DOHH2 (cell line): ENCODE results near the gene FBXL20.

ENCODE experiments used
- H3F3A ChIP-seq: fragments of 200-600 bp; sonication (generic), shearing (Covaris generic); 2 replicates; pipeline ENCODE4 v1.6.0; 2016; ENCODE audit warnings: antibody characterized with exemption, mild to moderate bottlenecking; ENCODE audit not compliant: control insufficient read depth, insufficient read depth
- H3K27ac ChIP-seq: fragments of 200-600 bp; sonication (generic); 2 replicates; pipeline ENCODE4 v1.5.1; 2014; ENCODE audit warnings: low read depth, mild to moderate bottlenecking, low read length, moderate library complexity
- H3K27me3 ChIP-seq: fragments of 200-600 bp; sonication (generic); 2 replicates; pipeline ENCODE4 v1.6.1; 2014; ENCODE audit warnings: mild to moderate bottlenecking, low read length, mixed read lengths; ENCODE audit not compliant: control insufficient read depth
- H3K36me3 ChIP-seq: fragments of 200-600 bp; sonication (generic); 2 replicates; pipeline ENCODE4 v1.6.1; 2014; ENCODE audit warnings: mild to moderate bottlenecking, low read length, moderate library complexity, mixed read lengths; ENCODE audit not compliant: control insufficient read depth
- H3K4me1 ChIP-seq: fragments of 200-600 bp; sonication (generic); 2 replicates; pipeline ENCODE4 v1.6.1; 2014; ENCODE audit warnings: mild to moderate bottlenecking, low read length, mixed read lengths; ENCODE audit not compliant: control insufficient read depth
- H3K4me2 ChIP-seq: fragments of 200-600 bp; sonication (generic); 2 replicates; pipeline ENCODE4 v1.6.0; 2014; ENCODE audit warnings: mild to moderate bottlenecking, low read length, moderate library complexity
- H3K4me3 ChIP-seq: fragments of 200-600 bp; sonication (generic); 2 replicates; pipeline ENCODE4 v1.5.1; 2014; ENCODE audit warnings: mild to moderate bottlenecking, low read length, mixed read lengths
- H3K79me2 ChIP-seq: fragments of 200-600 bp; sonication (generic); 2 replicates; pipeline ENCODE4 v1.6.1; 2014; ENCODE audit warnings: mild to moderate bottlenecking, low read length, mixed read lengths; ENCODE audit not compliant: control insufficient read depth
- H3K9me2 ChIP-seq: fragments of 200-600 bp; sonication (generic); replicated peaks from 2 replicates; pipeline ENCODE4 v1.6.1; 2014; ENCODE audit warnings: mild to moderate bottlenecking, low read length, mixed read lengths; ENCODE audit not compliant: control insufficient read depth
- H3K9me3 ChIP-seq: fragments of 200-600 bp; sonication (generic); 2 replicates; pipeline ENCODE4 v1.6.1; 2014; ENCODE audit warnings: antibody characterized with exemption, low read length, mixed read lengths; ENCODE audit not compliant: control insufficient read depth, insufficient read depth
- H4K20me1 ChIP-seq: fragments of 200-600 bp; sonication (generic); 2 replicates; pipeline ENCODE4 v1.6.0; 2014; ENCODE audit warnings: low read depth, mild to moderate bottlenecking, antibody characterized with exemption, low read length, moderate library complexity; ENCODE audit not compliant: control insufficient read depth, insufficient read depth
- EZH2phosphoT487 ChIP-seq: fragments of 200-600 bp; sonication (generic); IDR thresholded peaks from 2 replicates; pipeline ENCODE4 v1.6.1; 2017; ENCODE audit warnings: borderline replicate concordance, mild to moderate bottlenecking, antibody characterized with exemption, low read length, moderate library complexity, mixed read lengths
- TF ChIP-seq, protein P1 (sequence below): fragments of 200-600 bp; sonication (generic); IDR thresholded peaks from one replicate; pipeline ENCODE4 v1.5.1; 2014; ENCODE audit warnings: antibody characterized with exemption, mild to moderate bottlenecking, low read depth, low read length; ENCODE audit not compliant: poor library complexity, severe bottlenecking

Gene FBXL20

GRCh38 chr17:39402244-39402889 lies 941 bp upstream of the FBXL20 start:
- H3K4me2 ChIP-seq: peak overlapping the region; percentile 72
- H4K20me1 ChIP-seq: no peaks in the 10 kb centered on the region; the same call in 1 of the 2 replicates
- no peaks in the 10 kb centered on the region for H3K9me3 ChIP-seq
- H3K79me2 ChIP-seq: peaks cover 24% of the 10 kb centered on the region
- H3K27me3 ChIP-seq: no peaks in the 10 kb centered on the region
- H3F3A ChIP-seq: peaks cover 38% of the 10 kb centered on the region
- no peaks in the 10 kb centered on the region for H3K9me2 ChIP-seq
- peak overlapping the region; percentile 49 for H3K27ac ChIP-seq
- peak overlapping the region; percentile 97 for H3K4me3 ChIP-seq
- no peak for TF ChIP-seq EZH2phosphoT487
- TF ChIP-seq, protein P1, sequence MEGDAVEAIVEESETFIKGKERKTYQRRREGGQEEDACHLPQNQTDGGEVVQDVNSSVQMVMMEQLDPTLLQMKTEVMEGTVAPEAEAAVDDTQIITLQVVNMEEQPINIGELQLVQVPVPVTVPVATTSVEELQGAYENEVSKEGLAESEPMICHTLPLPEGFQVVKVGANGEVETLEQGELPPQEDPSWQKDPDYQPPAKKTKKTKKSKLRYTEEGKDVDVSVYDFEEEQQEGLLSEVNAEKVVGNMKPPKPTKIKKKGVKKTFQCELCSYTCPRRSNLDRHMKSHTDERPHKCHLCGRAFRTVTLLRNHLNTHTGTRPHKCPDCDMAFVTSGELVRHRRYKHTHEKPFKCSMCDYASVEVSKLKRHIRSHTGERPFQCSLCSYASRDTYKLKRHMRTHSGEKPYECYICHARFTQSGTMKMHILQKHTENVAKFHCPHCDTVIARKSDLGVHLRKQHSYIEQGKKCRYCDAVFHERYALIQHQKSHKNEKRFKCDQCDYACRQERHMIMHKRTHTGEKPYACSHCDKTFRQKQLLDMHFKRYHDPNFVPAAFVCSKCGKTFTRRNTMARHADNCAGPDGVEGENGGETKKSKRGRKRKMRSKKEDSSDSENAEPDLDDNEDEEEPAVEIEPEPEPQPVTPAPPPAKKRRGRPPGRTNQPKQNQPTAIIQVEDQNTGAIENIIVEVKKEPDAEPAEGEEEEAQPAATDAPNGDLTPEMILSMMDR: no peak
- H3K4me1 ChIP-seq: peaks cover 15% of the 10 kb centered on the region
- peaks cover 13% of the 10 kb centered on the region for H3K36me3 ChIP-seq

- TF ChIP-seq, protein P1: no peak
- no peak for TF ChIP-seq EZH2phosphoT487
Measured at GRCh38 chr17:39400547-39401411, 647 bp downstream of the FBXL20 start.

DNA sequence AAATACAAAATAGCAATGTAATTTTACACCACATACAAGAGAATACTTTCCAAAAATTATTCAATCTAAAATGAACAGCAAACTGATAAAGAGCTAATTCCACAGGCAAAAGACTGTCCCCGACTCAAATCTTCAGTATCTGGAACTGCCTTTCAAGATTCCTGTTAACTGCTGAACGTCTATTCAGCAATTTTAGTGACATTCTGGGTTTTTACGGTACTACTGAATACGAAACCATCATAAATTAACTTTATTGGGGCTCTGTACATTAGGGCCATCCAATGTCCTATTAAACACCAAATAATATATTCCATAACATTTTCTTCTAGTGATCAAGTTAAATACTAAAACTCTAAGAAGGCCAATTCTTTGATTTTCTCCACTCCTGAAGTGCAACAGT lies 1.6 kb downstream of the FBXL20 start:
- H3K9me2 ChIP-seq: no peaks in the 10 kb centered on the region
- H3K4me3 ChIP-seq: no peak overlapping the region
- no peaks in the 10 kb centered on the region for H3K36me3 ChIP-seq
- H3K27ac ChIP-seq: no peak overlapping the region
- H4K20me1 ChIP-seq: no peaks in the 10 kb centered on the region; the same call in 1 of the 2 replicates
- TF ChIP-seq EZH2phosphoT487: no peak
- H3K9me3 ChIP-seq: no peaks in the 10 kb centered on the region
- peaks cover 25% of the 10 kb centered on the region for H3K79me2 ChIP-seq
- H3K27me3 ChIP-seq: no peaks in the 10 kb centered on the region
- H3F3A ChIP-seq: peaks cover 27% of the 10 kb centered on the region
- H3K4me2 ChIP-seq: no peak overlapping the region
- peaks cover 15% of the 10 kb centered on the region for H3K4me1 ChIP-seq

More at GRCh38 chr17:39400547-39401411, 647 bp downstream of the FBXL20 start:
- no peaks in the 10 kb centered on the region for H3K9me3 ChIP-seq
- peaks cover 33% of the 10 kb centered on the region for H3F3A ChIP-seq
- H3K9me2 ChIP-seq: no peaks in the 10 kb centered on the region
- peak overlapping the region; percentile 72 for H3K4me2 ChIP-seq
- H3K36me3 ChIP-seq: 0 out of 2 replicates have a peak, but pooled peaks cover 4% of the 10 kb centered on the region
- H3K27me3 ChIP-seq: no peaks in the 10 kb centered on the region
- H3K4me1 ChIP-seq: peaks cover 15% of the 10 kb centered on the region
- no peaks in the 10 kb centered on the region; the same call in 1 of the 2 replicates for H4K20me1 ChIP-seq
- no peak overlapping the region for H3K27ac ChIP-seq
- peak overlapping the region; percentile 97 for H3K4me3 ChIP-seq
- peaks cover 25% of the 10 kb centered on the region for H3K79me2 ChIP-seq

GRCh38 chr17:39393736-39394135 lies 7.7 kb downstream of the FBXL20 start:
- Histone ChIP-seq H3F3A (peaks cover 4% of the 10 kb centered on the region; the same call in 1 of the 2 replicates), H3K4me1 (no peaks in the 10 kb centered on the region), H3K27me3 (no peaks in the 10 kb centered on the region), H3K27ac (no peak overlapping the region), H3K4me3 (no peak overlapping the region), H3K4me2 (no peak overlapping the region), H3K79me2 (peaks cover 6% of the 10 kb centered on the region; the same call in 1 of the 2 replicates), H3K9me2 (no peaks in the 10 kb centered on the region), H3K36me3 (no peaks in the 10 kb centered on the region), H4K20me1 (no peaks in the 10 kb centered on the region), H3K9me3 (no peaks in the 10 kb centered on the region)
- TF ChIP-seq EZH2phosphoT487: no peak
- TF ChIP-seq, protein P1: no peak
